Activated naive CD8-positive, alpha-beta T cell (primary cell): ENCODE measurements around the gene GAA.

ENCODE experiments used
- H3K27ac Mint-ChIP-seq: one replicate; pipeline ENCODE4 v1.8.0; 2021; ENCODE audit warnings: mixed read lengths
- H3K27me3 Mint-ChIP-seq: one replicate; pipeline ENCODE4 v1.8.0; 2021; ENCODE audit warnings: mixed read lengths
- H3K36me3 Mint-ChIP-seq: one replicate; pipeline ENCODE4 v1.8.0; 2021; ENCODE audit warnings: mixed read lengths
- H3K4me1 Mint-ChIP-seq: one replicate; pipeline ENCODE4 v1.8.0; 2021; ENCODE audit warnings: low read depth, mixed read lengths
- H3K4me3 Mint-ChIP-seq: one replicate; pipeline ENCODE4 v1.8.0; 2021; ENCODE audit warnings: mild to moderate bottlenecking, mixed read lengths
- H3K9me3 Mint-ChIP-seq: one replicate; pipeline ENCODE4 v1.8.0; 2021; ENCODE audit warnings: low read depth, mixed read lengths

The GAA gene

DNA sequence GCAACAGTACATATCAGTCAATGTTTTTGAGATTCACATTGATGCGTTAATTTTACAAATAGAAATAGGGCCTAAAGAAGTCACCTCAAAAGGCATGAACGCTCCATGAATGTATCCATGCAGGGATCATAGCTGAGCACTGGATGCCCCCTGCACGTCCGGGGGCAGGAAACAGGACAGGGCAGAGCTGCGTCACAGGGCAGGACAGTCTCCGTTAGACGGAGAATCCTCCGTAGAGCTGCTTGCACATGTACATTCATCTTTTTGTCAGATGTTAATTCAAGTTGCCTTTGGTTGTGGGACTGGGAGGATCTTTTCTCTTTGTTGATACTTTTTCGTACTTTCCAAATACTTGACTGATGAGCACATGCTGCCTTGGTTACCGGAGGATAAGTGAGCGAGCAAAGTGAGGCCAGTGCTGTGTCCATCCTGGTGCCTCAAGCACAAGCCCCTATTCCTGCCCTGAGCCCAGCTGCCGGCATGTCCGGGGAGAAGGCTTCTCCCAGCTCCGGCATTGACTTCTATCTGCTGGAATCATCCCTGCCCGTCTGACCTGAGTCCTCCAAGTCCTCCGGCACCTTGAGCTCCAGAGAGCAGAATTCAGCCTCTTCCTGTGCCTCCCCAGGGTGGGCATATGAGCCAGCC, 15.0 kb downstream of the GAA start:
- no peak overlapping the region for H3K27ac Mint-ChIP-seq
- no peaks in the 10 kb centered on the region for H3K4me1 Mint-ChIP-seq
- H3K27me3 Mint-ChIP-seq, result no peaks in the 10 kb centered on the region
- H3K36me3 Mint-ChIP-seq, result no peaks in the 10 kb centered on the region
- no peak overlapping the region for H3K4me3 Mint-ChIP-seq
- H3K9me3 Mint-ChIP-seq, result peaks cover 7% of the 10 kb centered on the region

DNA sequence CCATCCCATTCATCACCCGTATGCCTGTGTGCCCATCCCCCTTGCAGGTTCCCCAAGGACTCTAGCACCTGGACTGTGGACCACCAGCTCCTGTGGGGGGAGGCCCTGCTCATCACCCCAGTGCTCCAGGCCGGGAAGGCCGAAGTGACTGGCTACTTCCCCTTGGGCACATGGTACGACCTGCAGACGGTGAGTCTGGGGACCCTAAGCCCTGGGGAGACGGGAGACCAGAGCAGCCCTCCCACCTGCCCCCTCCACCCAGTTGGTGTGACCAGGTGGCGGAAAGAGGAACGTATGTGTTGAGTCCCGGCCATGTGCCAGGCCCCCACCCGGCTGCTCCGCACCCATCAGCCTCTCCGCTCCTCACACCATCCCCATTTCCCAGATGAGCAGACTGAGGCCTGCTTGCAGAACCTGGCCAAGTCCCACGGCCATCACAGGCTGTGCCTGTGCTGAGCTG, 15.6 kb downstream of the GAA start:
- no peak overlapping the region for H3K27ac Mint-ChIP-seq
- peaks cover 7% of the 10 kb centered on the region for H3K9me3 Mint-ChIP-seq
- H3K4me1 Mint-ChIP-seq, result no peaks in the 10 kb centered on the region
- no peak overlapping the region for H3K4me3 Mint-ChIP-seq
- no peaks in the 10 kb centered on the region for H3K36me3 Mint-ChIP-seq
- no peaks in the 10 kb centered on the region for H3K27me3 Mint-ChIP-seq

DNA sequence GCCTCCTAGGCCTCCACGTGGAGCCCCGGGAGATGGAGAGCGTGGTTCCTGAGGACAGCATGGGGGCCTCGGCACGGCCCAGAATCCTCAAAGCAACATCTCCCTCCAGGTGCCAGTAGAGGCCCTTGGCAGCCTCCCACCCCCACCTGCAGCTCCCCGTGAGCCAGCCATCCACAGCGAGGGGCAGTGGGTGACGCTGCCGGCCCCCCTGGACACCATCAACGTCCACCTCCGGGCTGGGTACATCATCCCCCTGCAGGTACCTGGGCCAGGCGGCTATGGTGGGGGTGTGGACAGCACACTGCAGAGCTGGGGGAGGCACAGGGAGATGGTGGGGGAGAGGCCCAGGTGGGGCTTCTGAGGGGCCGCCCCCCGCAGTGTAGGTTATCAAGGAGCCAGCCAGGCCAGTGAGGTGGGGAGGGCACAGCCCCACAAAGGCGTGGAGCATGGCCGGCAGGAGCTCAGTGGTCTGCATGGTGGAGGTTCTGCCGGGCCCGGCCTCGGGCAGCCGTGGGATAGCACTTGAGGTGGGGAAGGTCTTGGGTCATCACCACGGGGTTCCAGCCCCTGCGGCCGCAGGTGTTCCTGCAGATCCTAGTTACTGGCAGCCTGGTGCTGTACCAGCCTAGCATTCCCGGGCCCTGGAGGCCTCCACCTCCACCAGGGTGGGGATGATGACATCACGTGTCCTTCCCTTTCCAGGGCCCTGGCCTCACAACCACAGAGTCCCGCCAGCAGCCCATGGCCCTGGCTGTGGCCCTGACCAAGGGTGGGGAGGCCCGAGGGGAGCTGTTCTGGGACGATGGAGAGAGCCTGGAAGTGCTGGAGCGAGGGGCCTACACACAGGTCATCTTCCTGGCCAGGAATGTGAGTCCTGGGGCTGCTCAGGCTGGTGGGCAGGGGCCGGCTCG, 16.4 kb downstream of the GAA start:
- Mint-ChIP-seq H3K27me3 (no peaks in the 10 kb centered on the region), H3K4me1 (no peaks in the 10 kb centered on the region), H3K9me3 (peaks cover 7% of the 10 kb centered on the region), H3K27ac (no peak overlapping the region), H3K4me3 (no peak overlapping the region), H3K36me3 (no peaks in the 10 kb centered on the region)

DNA sequence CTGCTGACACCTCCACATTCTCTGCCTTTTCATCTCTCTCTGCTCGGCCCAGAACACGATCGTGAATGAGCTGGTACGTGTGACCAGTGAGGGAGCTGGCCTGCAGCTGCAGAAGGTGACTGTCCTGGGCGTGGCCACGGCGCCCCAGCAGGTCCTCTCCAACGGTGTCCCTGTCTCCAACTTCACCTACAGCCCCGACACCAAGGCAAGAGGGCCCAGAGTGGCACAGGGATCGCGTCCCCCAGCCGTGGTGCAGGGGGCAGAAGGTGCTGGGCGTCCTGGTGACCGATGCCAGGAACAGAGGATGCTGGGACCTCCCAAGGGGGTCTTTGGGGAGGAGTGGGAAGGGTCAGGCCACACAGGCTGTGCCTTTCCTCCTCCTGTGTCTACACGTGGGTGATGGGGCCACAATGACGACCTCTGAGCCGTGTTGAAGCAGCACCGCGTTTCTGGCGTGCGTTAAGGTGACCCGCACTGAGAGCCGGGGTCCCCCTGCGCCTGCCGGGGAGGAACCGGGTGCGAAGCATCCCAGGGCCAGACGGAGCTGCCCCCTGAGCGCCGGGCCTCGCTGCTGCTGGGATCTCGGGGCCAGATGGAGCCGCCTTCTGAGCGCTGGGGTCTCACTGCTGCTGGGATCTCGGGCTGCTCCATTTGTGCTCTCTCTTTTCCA, 17.4 kb downstream of the GAA start:
- Mint-ChIP-seq H3K36me3 (no peaks in the 10 kb centered on the region), H3K27ac (no peak overlapping the region), H3K9me3 (peaks cover 7% of the 10 kb centered on the region), H3K4me3 (no peak overlapping the region), H3K27me3 (no peaks in the 10 kb centered on the region), H3K4me1 (no peaks in the 10 kb centered on the region)

DNA sequence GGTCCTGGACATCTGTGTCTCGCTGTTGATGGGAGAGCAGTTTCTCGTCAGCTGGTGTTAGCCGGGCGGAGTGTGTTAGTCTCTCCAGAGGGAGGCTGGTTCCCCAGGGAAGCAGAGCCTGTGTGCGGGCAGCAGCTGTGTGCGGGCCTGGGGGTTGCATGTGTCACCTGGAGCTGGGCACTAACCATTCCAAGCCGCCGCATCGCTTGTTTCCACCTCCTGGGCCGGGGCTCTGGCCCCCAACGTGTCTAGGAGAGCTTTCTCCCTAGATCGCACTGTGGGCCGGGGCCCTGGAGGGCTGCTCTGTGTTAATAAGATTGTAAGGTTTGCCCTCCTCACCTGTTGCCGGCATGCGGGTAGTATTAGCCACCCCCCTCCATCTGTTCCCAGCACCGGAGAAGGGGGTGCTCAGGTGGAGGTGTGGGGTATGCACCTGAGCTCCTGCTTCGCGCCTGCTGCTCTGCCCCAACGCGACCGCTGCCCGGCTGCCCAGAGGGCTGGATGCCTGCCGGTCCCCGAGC, 17.9 kb downstream of the GAA start:
- H3K27ac Mint-ChIP-seq, result no peak overlapping the region
- peaks cover 7% of the 10 kb centered on the region for H3K9me3 Mint-ChIP-seq
- no peaks in the 10 kb centered on the region for H3K27me3 Mint-ChIP-seq
- H3K36me3 Mint-ChIP-seq, result no peaks in the 10 kb centered on the region
- H3K4me1 Mint-ChIP-seq, result no peaks in the 10 kb centered on the region
- no peak overlapping the region for H3K4me3 Mint-ChIP-seq

DNA sequence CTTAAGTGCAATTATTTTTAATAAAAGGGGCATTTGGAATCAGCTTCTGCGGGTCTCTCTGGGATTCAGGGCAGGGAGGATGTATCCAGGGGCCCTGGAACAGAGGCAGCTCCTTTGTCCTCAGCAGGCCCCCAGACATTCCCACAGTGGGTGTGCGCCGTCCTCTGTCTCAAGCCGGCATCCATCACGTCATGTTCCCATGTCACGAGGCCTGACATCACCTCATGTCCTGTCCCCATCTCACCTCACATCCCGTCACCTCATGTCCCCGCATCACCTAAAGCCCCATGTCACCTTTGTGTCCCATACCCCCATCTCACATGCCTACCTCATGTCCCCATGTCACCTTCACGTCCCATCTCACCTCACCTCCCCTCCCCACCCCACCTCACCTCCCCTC, 18.5 kb downstream of the GAA start:
- Mint-ChIP-seq H3K4me3 (no peak overlapping the region), H3K9me3 (peaks cover 5% of the 10 kb centered on the region), H3K4me1 (no peaks in the 10 kb centered on the region), H3K36me3 (no peaks in the 10 kb centered on the region), H3K27me3 (no peaks in the 10 kb centered on the region), H3K27ac (no peak overlapping the region)

DNA sequence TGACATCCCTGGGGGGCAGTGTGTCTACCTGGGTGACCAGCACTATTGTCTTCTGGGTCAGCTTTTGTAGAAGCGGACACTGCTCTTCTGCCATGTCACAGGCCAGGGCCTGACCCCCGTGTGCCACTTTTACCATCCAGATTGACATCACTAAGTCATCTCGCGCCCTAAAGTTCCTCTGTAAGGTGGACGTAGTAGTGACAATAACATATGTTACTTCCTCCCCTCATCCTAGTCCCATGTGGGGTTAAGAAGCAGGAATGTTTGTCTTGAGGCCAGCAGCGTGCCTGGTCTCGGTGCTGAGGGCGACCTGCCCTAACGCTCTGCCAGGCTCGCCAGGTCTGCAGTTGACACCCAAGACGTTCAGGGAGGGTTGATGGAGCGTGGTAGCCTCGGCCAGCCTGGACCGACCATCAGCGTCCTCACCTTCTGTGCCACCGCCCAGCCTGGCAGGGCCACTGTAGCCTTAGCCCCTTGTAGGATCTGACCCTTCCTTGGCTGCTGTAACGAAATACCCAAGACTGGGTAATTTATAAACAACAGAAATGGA, 20.7 kb downstream of the GAA start:
- H3K9me3 Mint-ChIP-seq, result no peaks in the 10 kb centered on the region
- no peaks in the 10 kb centered on the region for H3K4me1 Mint-ChIP-seq
- H3K27me3 Mint-ChIP-seq, result peaks cover 8% of the 10 kb centered on the region
- no peak overlapping the region for H3K4me3 Mint-ChIP-seq
- H3K36me3 Mint-ChIP-seq, result no peaks in the 10 kb centered on the region
- no peak overlapping the region for H3K27ac Mint-ChIP-seq

DNA sequence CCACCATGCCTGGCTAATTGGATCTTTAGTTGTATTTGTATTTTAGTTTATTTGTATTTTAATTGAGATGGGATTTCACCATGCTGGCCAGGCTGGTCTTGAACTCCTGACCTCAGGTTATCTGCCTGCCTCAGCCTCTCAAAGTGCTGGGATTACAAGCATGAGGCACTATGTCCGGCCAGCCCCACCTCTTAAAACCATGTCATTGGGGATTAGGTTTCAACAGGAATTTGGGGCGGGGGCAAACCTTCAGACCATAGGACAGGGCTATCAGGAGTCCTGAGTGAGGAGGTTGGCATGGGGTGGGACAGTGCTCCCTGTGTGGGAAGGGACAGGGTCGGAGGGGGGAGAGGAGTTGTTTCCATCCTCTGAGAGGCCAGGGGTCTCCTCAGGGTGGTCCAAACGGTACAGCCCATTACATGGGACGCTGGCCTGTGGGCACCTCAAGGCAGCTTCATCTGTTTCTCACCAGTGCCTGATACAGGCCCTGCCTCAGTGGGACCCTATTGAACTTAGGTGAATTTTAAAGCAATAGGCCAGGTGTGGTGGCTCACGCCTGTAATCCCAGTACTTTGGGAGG, 21.6 kb downstream of the GAA start:
- Mint-ChIP-seq H3K4me3 (no peak overlapping the region), H3K9me3 (no peaks in the 10 kb centered on the region), H3K36me3 (no peaks in the 10 kb centered on the region), H3K27me3 (peaks cover 8% of the 10 kb centered on the region), H3K27ac (no peak overlapping the region), H3K4me1 (no peaks in the 10 kb centered on the region)

DNA sequence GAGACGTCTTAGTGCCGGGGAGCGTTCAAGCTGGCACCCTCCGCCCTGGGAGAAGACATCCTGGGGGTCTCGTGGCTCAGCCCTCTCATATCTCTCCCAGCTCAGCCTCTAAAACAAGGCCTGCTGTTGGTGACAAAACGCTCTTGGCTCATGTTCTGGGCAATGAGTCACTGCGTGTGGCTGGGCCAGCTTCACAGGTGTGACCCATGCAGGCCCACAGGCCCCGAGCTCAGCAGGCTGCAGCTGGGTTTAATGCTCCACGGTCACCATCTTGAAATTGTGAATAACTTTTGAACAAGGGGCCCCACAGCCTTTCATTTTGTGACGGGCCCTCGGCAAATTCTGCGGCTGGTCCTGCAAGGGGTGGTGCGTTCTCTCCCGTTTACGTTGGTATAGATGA, 22.4 kb downstream of the GAA start:
- H3K27ac Mint-ChIP-seq, result no peak overlapping the region
- no peak overlapping the region for H3K4me3 Mint-ChIP-seq
- H3K9me3 Mint-ChIP-seq, result no peaks in the 10 kb centered on the region
- peaks cover 8% of the 10 kb centered on the region for H3K27me3 Mint-ChIP-seq
- no peaks in the 10 kb centered on the region for H3K4me1 Mint-ChIP-seq
- no peaks in the 10 kb centered on the region for H3K36me3 Mint-ChIP-seq

DNA sequence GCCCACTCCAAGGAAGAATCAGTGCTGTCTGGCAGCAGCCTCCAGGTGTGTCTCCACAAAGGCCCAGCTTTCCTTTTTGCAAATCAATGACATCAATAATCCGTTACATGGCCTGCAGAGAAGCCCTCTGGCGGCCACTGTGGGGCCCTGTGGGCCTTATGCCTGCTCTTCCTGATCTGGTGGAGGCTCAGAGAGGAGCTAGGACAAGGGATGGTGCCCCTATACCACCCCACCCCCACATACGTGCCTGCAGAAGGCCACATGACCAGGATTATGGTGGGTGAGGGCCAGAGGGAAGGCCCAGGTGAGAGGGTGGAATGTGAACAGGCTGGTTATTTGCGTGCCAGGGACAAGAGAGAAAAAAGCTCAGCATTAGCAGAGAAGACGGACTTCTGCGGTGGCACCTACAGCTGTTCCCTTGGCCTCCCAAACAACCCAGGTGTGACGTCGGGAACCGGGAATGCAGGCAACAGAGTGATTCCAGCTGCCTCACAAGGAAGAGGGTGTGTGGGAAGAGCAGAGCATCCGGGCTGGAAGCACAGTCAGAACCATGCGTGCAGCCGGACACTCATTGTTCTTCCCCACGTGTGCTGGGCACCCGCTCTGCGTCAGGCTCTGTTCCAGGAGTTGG, 23.1 kb downstream of the GAA start:
- Mint-ChIP-seq H3K27me3 (peaks cover 8% of the 10 kb centered on the region), H3K36me3 (no peaks in the 10 kb centered on the region), H3K27ac (no peak overlapping the region), H3K9me3 (no peaks in the 10 kb centered on the region), H3K4me3 (no peak overlapping the region), H3K4me1 (no peaks in the 10 kb centered on the region)

DNA sequence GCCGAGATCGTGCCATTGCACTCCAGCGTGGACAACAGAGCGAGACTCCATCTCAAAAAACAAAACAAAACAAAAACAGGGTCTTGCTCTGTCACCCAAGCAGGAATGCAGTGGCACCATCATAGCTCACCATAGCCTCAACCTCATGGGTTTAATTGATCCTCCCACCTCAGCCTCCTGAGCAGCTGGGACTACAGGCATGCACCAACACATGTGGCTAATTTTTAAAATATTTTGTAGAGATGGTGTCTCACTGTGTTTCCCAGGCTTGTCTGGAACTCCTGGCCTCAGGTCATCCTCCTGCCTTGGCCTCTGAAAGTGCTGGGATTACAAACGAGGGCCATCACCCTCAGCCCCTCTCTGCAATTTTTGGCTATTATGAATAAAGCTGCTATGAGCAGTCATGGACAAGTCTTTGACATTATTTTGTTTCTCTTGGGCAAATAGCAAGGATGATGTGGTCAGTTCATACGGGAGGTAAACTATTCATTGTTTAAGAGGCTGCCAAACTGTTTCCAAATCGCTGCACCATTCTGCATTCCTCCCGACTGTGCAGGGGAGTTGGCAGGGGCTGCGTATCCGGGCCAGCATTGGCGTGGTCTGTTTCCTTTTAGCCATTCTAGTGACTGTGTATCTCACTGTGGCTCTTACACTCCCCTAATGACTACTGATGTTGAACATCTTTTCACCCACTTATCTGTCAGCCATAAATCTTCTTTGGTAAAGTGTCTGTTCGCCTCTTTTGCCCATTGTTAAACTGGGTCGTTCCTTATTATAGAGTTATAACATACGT, 24.5 kb downstream of the GAA start:
- H3K27me3 Mint-ChIP-seq, result peaks cover 8% of the 10 kb centered on the region
- H3K36me3 Mint-ChIP-seq, result no peaks in the 10 kb centered on the region
- H3K4me3 Mint-ChIP-seq, result no peak overlapping the region
- no peak overlapping the region for H3K27ac Mint-ChIP-seq
- H3K9me3 Mint-ChIP-seq, result no peaks in the 10 kb centered on the region
- H3K4me1 Mint-ChIP-seq, result no peaks in the 10 kb centered on the region

DNA sequence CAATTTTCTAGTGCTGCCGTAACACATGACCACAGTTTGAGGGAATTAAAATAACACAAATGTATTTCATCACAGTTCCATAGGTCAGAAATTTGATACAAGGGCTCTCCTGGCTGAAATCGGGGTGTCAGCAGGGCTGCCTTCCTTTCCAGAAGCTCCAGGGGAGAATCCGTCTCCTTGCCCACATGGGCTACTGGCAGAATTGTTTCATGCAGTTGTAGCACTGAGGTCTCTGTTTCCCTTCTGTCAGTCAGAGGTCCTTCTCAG, 25.0 kb downstream of the GAA start:
- Mint-ChIP-seq H3K4me1 (no peaks in the 10 kb centered on the region), H3K27me3 (peaks cover 8% of the 10 kb centered on the region), H3K27ac (no peak overlapping the region), H3K9me3 (no peaks in the 10 kb centered on the region), H3K36me3 (no peaks in the 10 kb centered on the region), H3K4me3 (no peak overlapping the region)

DNA sequence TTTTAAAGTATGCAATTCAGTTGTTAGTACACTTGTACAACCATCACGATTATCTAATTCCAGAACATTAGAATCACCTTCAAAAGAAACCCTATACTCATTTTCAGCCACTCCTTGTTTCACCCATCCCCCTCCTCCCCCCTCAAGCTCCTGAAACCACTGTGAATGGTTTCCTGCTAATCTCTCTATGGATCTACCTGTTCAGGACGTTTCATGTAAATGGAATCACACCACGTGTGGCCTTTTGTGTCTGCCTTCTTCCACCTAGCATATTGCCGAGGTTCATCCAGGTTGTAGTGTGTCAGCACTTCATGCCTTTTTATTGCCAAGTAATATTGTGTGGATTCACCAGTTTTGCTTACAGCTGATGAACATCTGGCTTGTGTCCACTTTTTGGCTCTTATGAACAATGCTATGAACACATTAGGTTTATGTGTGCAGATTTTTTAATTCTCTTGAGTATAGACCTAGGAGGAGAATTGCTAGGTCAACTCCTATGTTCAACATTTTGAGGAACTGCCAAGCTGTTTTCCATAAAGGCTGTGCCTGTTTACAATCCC, 27.7 kb downstream of the GAA start:
- no peak overlapping the region for H3K27ac Mint-ChIP-seq
- peaks cover 8% of the 10 kb centered on the region for H3K27me3 Mint-ChIP-seq
- H3K9me3 Mint-ChIP-seq, result no peaks in the 10 kb centered on the region
- H3K36me3 Mint-ChIP-seq, result no peaks in the 10 kb centered on the region
- no peak overlapping the region for H3K4me3 Mint-ChIP-seq
- H3K4me1 Mint-ChIP-seq, result no peaks in the 10 kb centered on the region

DNA sequence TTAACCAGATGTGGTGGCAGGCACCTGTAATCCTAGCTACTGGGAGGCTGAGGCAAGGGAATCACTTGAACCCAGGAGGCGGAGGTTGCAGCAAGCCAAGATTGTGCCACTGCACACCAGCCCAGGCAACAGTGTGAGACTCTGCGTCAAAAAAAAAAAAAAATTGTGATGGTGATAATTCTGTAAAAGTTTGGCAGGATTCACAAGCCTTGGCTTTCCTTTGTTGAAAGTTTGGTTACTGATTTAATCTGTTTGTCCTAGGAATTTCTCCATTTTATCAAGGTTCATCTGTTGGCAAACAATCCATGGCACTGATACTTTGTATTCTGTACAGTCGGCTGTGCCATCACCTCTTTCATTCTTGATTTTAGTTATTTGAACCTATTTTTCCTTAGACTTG, 29.6 kb downstream of the GAA start:
- H3K36me3 Mint-ChIP-seq, result no peaks in the 10 kb centered on the region
- peaks cover 7% of the 10 kb centered on the region for H3K27me3 Mint-ChIP-seq
- H3K4me1 Mint-ChIP-seq, result no peaks in the 10 kb centered on the region
- H3K9me3 Mint-ChIP-seq, result no peaks in the 10 kb centered on the region
- no peak overlapping the region for H3K4me3 Mint-ChIP-seq
- H3K27ac Mint-ChIP-seq, result no peak overlapping the region
